HepG2 (cell line): ENCODE measurements around the gene C9orf85. TPM values are rescaled to one million over a fixed set of nuclear protein-coding genes. Genes with fewer than 3 reads are reported as not detected.
A peak's percentile ranks its signal among the peaks of the same experiment; 100 is the strongest.

Experiments used
- ATAC-seq: fragments of 200-7000 bp; cut with Tn5 transposase; 3 replicates; pipeline ENCODE4 v1.9.1; 2020; ENCODE audit warnings: mild to moderate bottlenecking, moderate library complexity
- BruUV-seq: library from RNA; stranded (reverse); fragments of 400-500 nt; replicated peaks from 2 replicates; lab custom pipeline; 2021; lab: Mats Ljungman, UMichigan
- CTCF ChIA-PET: fragments of 300-600 bp; formaldehyde crosslinking; extraction: SDS; loops from one replicate; lab custom pipeline; 2021; ENCODE audit warnings: low total read pairs, inconsistent platforms, low intra/inter-chr PET ratio; lab: Yijun Ruan, JAX
- POLR2A ChIA-PET: fragments of 350-600 bp; sonication (Branson Sonifier 250); formaldehyde crosslinking; loops from one replicate; lab custom pipeline; 2020; ENCODE audit warnings: antibody characterized with exemption, inconsistent platforms; lab: Yijun Ruan, JAX
- DNase-seq: peaks from one replicate; pipeline ENCODE4 v3.0.0-alpha.2; 2015; ENCODE audit warnings: low spot score
- FAIRE-seq: peaks from 3 replicates; lab custom pipeline; 2011; peaks lifted over from hg19 to GRCh38; lab: Jason Lieb, UNC
- H2AFZ ChIP-seq: one replicate; pipeline ENCODE4 v1.6.1; 2011; ENCODE audit warnings: low read length, inconsistent platforms
- H3K27ac ChIP-seq: fragments of 300-600 bp; 3 replicates; pipeline ENCODE4 v1.8.0; 2011; ENCODE audit warnings: mixed run types, mild to moderate bottlenecking, mixed read lengths, low read length, inconsistent platforms; ENCODE audit not compliant: insufficient read depth; ENCODE audit errors: extremely low read length
- H3K27me3 ChIP-seq, 2 experiments: fragments of 200-600 bp in 1 of 2; 2 replicates in 1 of 2; 3 replicates in 1 of 2; pipeline versions ENCODE4 v1.6.0 to v1.8.0; 2011; ENCODE audit warnings: low read length in 2 of 2, mild to moderate bottlenecking in 2 of 2, moderate library complexity in 2 of 2, inconsistent platforms in 1 of 2; ENCODE audit not compliant: insufficient read depth in 2 of 2, control insufficient read depth in 1 of 2
- H3K36me3 ChIP-seq, 2 experiments: fragments of 200-600 bp in 1 of 2; replicated peaks in 1 of 2; 2 replicates in 1 of 2; 3 replicates in 1 of 2; pipeline versions ENCODE4 v1.5.1 to v1.8.0; 2011; ENCODE audit warnings: low read length in 2 of 2, inconsistent platforms in 1 of 2; ENCODE audit not compliant: insufficient read depth in 2 of 2, control insufficient read depth in 1 of 2
- H3K4me1 ChIP-seq: 2 replicates; pipeline ENCODE4 v1.5.1; 2012; ENCODE audit warnings: low read length, inconsistent platforms; ENCODE audit not compliant: insufficient read depth
- H3K4me2 ChIP-seq: 2 replicates; pipeline ENCODE4 v1.6.0; 2011; ENCODE audit warnings: low read depth, low read length, inconsistent platforms
- H3K4me3 ChIP-seq, 3 experiments: fragments of 200-600 bp in 1 of 3; sonication (generic), shearing (Covaris generic) in 1 of 3; replicated peaks in 1 of 3; 2 replicates each; pipeline ENCODE4 v1.5.1; 2011 to 2016; ENCODE audit warnings: low read length in 3 of 3, inconsistent platforms in 2 of 3, low read depth in 2 of 3, mild to moderate bottlenecking in 2 of 3, control low read depth in 1 of 3, mixed read lengths in 1 of 3; ENCODE audit not compliant: insufficient read depth in 1 of 3
- H3K79me2 ChIP-seq: one replicate; pipeline ENCODE4 v1.6.1; 2011; ENCODE audit warnings: low read length, inconsistent platforms; ENCODE audit not compliant: insufficient read depth
- H3K9ac ChIP-seq: 2 replicates; pipeline ENCODE4 v1.6.0; 2011; ENCODE audit warnings: mild to moderate bottlenecking, low read depth, low read length, inconsistent platforms; ENCODE audit not compliant: insufficient read depth
- H3K9me3 ChIP-seq: 2 replicates; pipeline ENCODE4 v1.5.1; 2012; ENCODE audit warnings: mild to moderate bottlenecking, low read length
- H4K20me1 ChIP-seq: 2 replicates; pipeline ENCODE4 v1.6.0; 2011; ENCODE audit warnings: inconsistent platforms, mild to moderate bottlenecking, low read length, moderate library complexity; ENCODE audit not compliant: insufficient read depth
- ARID2 ChIP-seq: sonication (generic); formaldehyde crosslinking; IDR thresholded peaks from 2 replicates; pipeline ENCODE4 v1.8.1; 2022; ENCODE audit warnings: mild to moderate bottlenecking, missing genetic modification reagents, borderline replicate concordance
- BRD4 ChIP-seq: sonication (generic); formaldehyde crosslinking; IDR thresholded peaks from 2 replicates; pipeline ENCODE4 v1.4.0; 2020; ENCODE audit warnings: missing genetic modification reagents
- CEBPB ChIP-seq: IDR thresholded peaks from 2 replicates; pipeline ENCODE4 v1.6.1; 2011; ENCODE audit warnings: low read depth, low read length, improper control_type of control experiment, borderline replicate concordance
- EP300 ChIP-seq, 3 experiments: sonication (generic) in 1 of 3; formaldehyde crosslinking in 1 of 3; IDR thresholded peaks; 2 replicates each; pipeline versions ENCODE4 v1.5.1 to v1.6.1; 2011 to 2020; ENCODE audit warnings: low read depth in 2 of 3, low read length in 2 of 3, borderline replicate concordance in 1 of 3, improper control_type of control experiment in 1 of 3, mild to moderate bottlenecking in 1 of 3, missing genetic modification reagents in 1 of 3, moderate library complexity in 1 of 3
- ESRRA ChIP-seq: sonication (generic); formaldehyde crosslinking; IDR thresholded peaks from 2 replicates; pipeline ENCODE4 v1.5.1; 2020; ENCODE audit warnings: mild to moderate bottlenecking, low read depth, missing genetic modification reagents
- FOXJ3 ChIP-seq: sonication (generic); formaldehyde crosslinking; IDR thresholded peaks from 2 replicates; pipeline ENCODE4 v1.4.0; 2020; ENCODE audit warnings: missing genetic modification reagents, mild to moderate bottlenecking, borderline replicate concordance
- GPN1 ChIP-seq: sonication (generic); formaldehyde crosslinking; IDR thresholded peaks from 2 replicates; pipeline ENCODE4 v1.5.1; 2020; ENCODE audit warnings: missing genetic modification reagents, borderline replicate concordance
- HIVEP1 ChIP-seq: sonication (generic); formaldehyde crosslinking; IDR thresholded peaks from 2 replicates; pipeline ENCODE4 v1.4.0; 2020; ENCODE audit warnings: mild to moderate bottlenecking, missing genetic modification reagents
- KDM6A ChIP-seq: IDR thresholded peaks from 2 replicates; pipeline ENCODE4 v1.6.1; 2016; ENCODE audit warnings: low read depth
- MAFF ChIP-seq: IDR thresholded peaks from 2 replicates; pipeline ENCODE4 v1.6.1; 2011; ENCODE audit warnings: low read depth, low read length, improper control_type of control experiment
- MAFK ChIP-seq, 2 experiments: IDR thresholded peaks in 1 of 2; conservative IDR thresholded peaks in 1 of 2; 2 replicates each; pipeline ENCODE4 v1.6.1; 2011; ENCODE audit warnings: improper control_type of control experiment in 2 of 2, low read length in 2 of 2
- PAWR ChIP-seq: sonication (generic); formaldehyde crosslinking; IDR thresholded peaks from 2 replicates; pipeline ENCODE4 v1.4.0; 2020; ENCODE audit warnings: missing genetic modification reagents, mild to moderate bottlenecking, borderline replicate concordance
- RBFOX2 ChIP-seq: fragments of 200-400 bp; formaldehyde crosslinking; IDR thresholded peaks from 2 replicates; pipeline ENCODE4 v1.6.1; 2017; ENCODE audit warnings: low read depth, mild to moderate bottlenecking, low read length
- RCOR2 ChIP-seq: IDR thresholded peaks from 2 replicates; pipeline ENCODE4 v1.6.1; 2016; ENCODE audit warnings: missing biosample characterization, missing genetic modification reagents
- RFX3 ChIP-seq: IDR thresholded peaks from 2 replicates; pipeline ENCODE4 v1.6.1; 2016; ENCODE audit warnings: missing biosample characterization, missing genetic modification reagents
- SP2 ChIP-seq: sonication (generic); formaldehyde crosslinking; IDR thresholded peaks from 2 replicates; pipeline ENCODE4 v1.5.1; 2020; ENCODE audit warnings: mild to moderate bottlenecking, missing genetic modification reagents
- SRSF9 ChIP-seq: fragments of 200-400 bp; formaldehyde crosslinking; IDR thresholded peaks from 2 replicates; pipeline ENCODE4 v1.6.1; 2018; ENCODE audit warnings: borderline replicate concordance, mild to moderate bottlenecking, low read depth, low read length; ENCODE audit not compliant: insufficient read depth, poor library complexity, severe bottlenecking
- U2AF1 ChIP-seq: fragments of 200-400 bp; formaldehyde crosslinking; optimal IDR thresholded peaks from 2 replicates; pipeline ENCODE3; 2017; ENCODE audit warnings: mild to moderate bottlenecking, low read depth, low read length
- ZNF382 ChIP-seq: sonication (generic); formaldehyde crosslinking; IDR thresholded peaks from 2 replicates; pipeline ENCODE4 v1.5.0; 2020; ENCODE audit warnings: missing genetic modification reagents, mild to moderate bottlenecking, borderline replicate concordance
- WGBS: methylation state at CpG from one replicate; pipeline ENCODE4 v1.1.6; 2017; ENCODE audit warnings: low lambda C conversion rate; 5-methylcytosine and 5-hydroxymethylcytosine counted together
- in situ Hi-C: cut with HindIII; loops from 2 replicates; pipeline ENCODE4 v1.10.0; 2017; ENCODE audit warnings: low pct_unique_long_range_greater_than_20kb; ENCODE audit not compliant: extremely low pct_ligation_motif_present
- intact Hi-C: fragments of 100-400 bp; cut with micrococcal nuclease; formaldehyde crosslinking; loops from one replicate; pipeline ENCODE4 v1.10.0; 2022; ENCODE audit not compliant: unreplicated experiment
- polyA plus RNA-seq, 8 experiments: library from polyadenylated mRNA; depleted of rRNA in 3 of 8; stranded (reverse) in 7 of 8; unstranded in 1 of 8; fragments of >200 nt; fragmentation: Illumina TruSeq in 4 of 8; extraction: Trizol in 4 of 8; gene quantifications; 2 replicates each; pipeline versions ENCODE4 v1.2.1 to v1.2.3, GENCODE V29; 2011 to 2016; ENCODE audit warnings: low read depth in 4 of 8, missing spikeins in 1 of 8, mixed read lengths in 1 of 8; ENCODE audit not compliant: insufficient read depth in 1 of 8
- total RNA-seq, 5 experiments: library from RNA; depleted of rRNA; stranded (reverse); fragments of >200 nt; fragmentation: Illumina TruSeq; extraction: Trizol; gene quantifications; 2 replicates each; pipeline ENCODE4 v1.2.3, GENCODE V29; 2016; ENCODE audit warnings: low read depth in 1 of 5

C9orf85 gene
- total and polyA plus RNA-seq, 2 of the 13 experiments (the other 11 are each of a cell fraction or from before 2014, with no cell fraction given), result 9.9 to 13.9 TPM

GRCh38 chr9:72005451-72005850, 94.0 kb downstream of the C9orf85 start:
- no peak for FAIRE-seq
- ChIA-PET CTCF (no interaction called here), POLR2A (no interaction called here)
- in situ Hi-C loops (no loop called here), intact Hi-C loops (no loop called here)
- TF ChIP-seq FOXJ3 (CRISPR knock-in tag) (no peak), U2AF1 (no peak), CEBPB (no peak), ZNF382 (CRISPR knock-in tag) (no peak), SRSF9 (no peak), KDM6A (CRISPR knock-in tag) (no peak), HIVEP1 (no peak), MAFK (conservative IDR thresholded peaks at IDR 0.05 in 1 of 2, IDR thresholded peaks at IDR 0.05 in 1 of 2; ENCODE audit: low read length in 2 of 2) (peak; percentile 26 to 75; a peak in 2 of 4 replicates), MAFF (peak; percentile 59)
- no peak overlapping the region for H3K9ac ChIP-seq
- no peaks in the 10 kb centered on the region for H4K20me1 ChIP-seq
- no peak overlapping the region for H2AFZ ChIP-seq
- ATAC-seq, result no peak
- H3K79me2 ChIP-seq, result no peaks in the 10 kb centered on the region
- no peak for DNase-seq
- no peaks in the 10 kb centered on the region for H3K27me3 ChIP-seq
- H3K36me3 ChIP-seq, result no peaks in the 10 kb centered on the region
- no peak overlapping the region for H3K4me3 ChIP-seq
- no TSS peak for BruUV-seq
- H3K27ac ChIP-seq, result no peak overlapping the region
- H3K9me3 ChIP-seq, result no peaks in the 10 kb centered on the region
- H3K4me2 ChIP-seq, result no peak overlapping the region
- peaks cover 8% of the 10 kb centered on the region; the same call in 1 of the 2 replicates for H3K4me1 ChIP-seq

DNA sequence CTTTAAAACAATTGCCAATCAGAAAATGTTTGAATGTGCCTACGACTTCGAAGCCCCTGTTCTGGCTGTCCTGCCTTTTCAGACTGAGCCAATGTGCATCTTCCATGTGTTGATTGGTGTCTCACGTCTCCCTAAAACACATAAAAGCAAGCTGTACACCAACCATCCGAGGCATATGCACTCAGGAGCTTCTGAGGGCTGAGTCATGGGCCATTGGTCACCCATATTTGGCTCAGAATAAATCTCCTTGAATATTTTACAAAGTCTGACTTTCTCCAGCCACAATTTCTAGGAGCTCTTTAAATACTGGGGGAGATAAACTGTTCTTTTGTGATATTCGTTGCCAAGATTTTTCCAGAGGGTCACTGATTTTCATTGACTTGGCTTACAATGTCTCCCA, 95.1 kb downstream of the C9orf85 start:
- 3% methylated on average over 5 of the region's 5 CpGs for WGBS
- H3K9ac ChIP-seq, result no peak overlapping the region
- H3K4me1 ChIP-seq, result peaks cover 13% of the 10 kb centered on the region; the same call in 1 of the 2 replicates
- H2AFZ ChIP-seq, result no peak overlapping the region
- H3K4me2 ChIP-seq, result no peak overlapping the region
- H3K4me3 ChIP-seq, result no peak overlapping the region
- no peaks in the 10 kb centered on the region for H3K27me3 ChIP-seq
- intact Hi-C loops (loop anchor here (1.0 kb wide), 1 partner anchor 164 kb away; no protein-coding TSS in a partner anchor), in situ Hi-C loops (no loop called here)
- no peak overlapping the region for H3K27ac ChIP-seq
- ChIA-PET CTCF (no interaction called here), POLR2A (no interaction called here)
- DNase-seq, result no peak
- no peak for ATAC-seq
- no peaks in the 10 kb centered on the region for H3K79me2 ChIP-seq
- H3K36me3 ChIP-seq, result no peaks in the 10 kb centered on the region
- TF ChIP-seq BRD4 (CRISPR knock-in tag) (no peak), ESRRA (CRISPR knock-in tag) (no peak), EP300 (IDR thresholded peaks at IDR 0.05; ENCODE audit: low read depth in 2 of 2, low read length in 2 of 2) (no peak), EP300 (CRISPR knock-in tag; IDR thresholded peaks at IDR 0.05; ENCODE audit: borderline replicate concordance) (no peak), RBFOX2 (no peak), PAWR (CRISPR knock-in tag) (no peak), RFX3 (no peak), ARID2 (CRISPR knock-in tag) (no peak), SP2 (no peak), GPN1 (no peak), RCOR2 (CRISPR knock-in tag) (no peak)
- TF ChIP-seq, all 625 proteins: peak for 0
- BruUV-seq, result no TSS peak
- FAIRE-seq, result no peak
- Histone ChIP-seq H4K20me1 (no peaks in the 10 kb centered on the region), H3K9me3 (no peaks in the 10 kb centered on the region)
